HK-2 (cell line): ENCODE results near the gene POTEE.
"Not testable (repeated sequence)": the region's sequence is repeated elsewhere in the genome, so short reads cannot be mapped to it uniquely, and the experiment has no call there.

ENCODE experiments used
- DNase-seq: peaks from one replicate; pipeline ENCODE4 v3.0.0-alpha.2; 2018; ENCODE audit not compliant: unreplicated experiment

The POTEE gene

DNA sequence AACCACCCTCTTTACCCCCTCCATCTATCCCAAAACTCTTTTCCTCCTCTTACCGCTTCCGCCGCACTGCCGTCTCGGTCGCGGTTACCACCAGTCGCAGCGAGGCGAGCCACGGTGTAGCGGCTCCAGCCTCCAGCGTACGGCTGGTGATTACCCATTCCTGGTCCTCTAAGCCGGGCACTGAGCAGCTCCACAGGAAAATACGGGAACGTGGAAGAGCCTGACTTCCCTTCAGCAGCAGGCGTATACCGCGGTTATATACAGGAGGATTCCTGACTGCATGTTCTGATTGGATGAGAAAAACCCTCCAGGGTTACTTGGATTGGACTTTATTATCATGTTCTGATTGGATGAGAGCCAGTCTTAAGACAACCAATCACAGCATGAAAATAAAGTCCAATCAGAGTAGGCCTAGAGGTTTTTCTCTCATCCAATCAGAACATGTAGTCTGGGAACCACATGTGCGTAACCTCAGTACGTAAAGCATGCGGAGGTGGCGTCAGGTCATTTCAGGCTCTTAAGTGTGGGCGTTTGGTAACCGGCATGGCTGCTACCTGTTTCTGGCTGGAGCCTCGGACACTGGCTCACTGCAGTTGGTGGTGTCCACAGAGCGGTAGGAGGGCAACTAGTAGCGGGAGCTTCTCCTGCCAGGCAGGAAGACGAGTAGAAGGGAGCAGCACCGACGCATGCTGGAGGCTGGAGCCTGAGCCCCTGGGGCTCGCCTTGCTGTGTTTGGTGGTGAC is at the start of gene POTEE:
Gene POTEE (plus strand): TSS at position 507 of the 743 bp plus-strand sequence. CDS start 8,867 bp downstream, outside the sequence.
- DNase-seq: not testable (repeated sequence)

DNA sequence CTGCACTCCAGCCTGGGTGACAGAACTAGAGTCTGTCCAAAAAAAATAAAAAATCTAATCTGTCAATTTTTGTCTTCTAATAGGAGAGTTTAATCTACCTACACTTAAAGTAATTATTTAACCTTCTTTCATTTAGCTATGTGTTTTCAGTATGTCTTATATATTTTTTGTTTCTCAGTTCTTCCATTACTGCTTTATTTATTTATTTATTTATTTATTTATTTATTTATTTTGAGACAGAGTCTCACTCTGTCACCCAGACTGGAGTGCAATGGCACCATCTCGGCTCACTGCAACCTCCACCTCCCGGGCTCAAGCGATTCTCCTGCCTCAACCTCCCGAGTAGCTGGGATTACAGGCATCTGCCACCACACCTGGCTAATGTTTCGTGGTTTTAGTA is 43.8 kb upstream of the POTEE start:
- not testable (repeated sequence) for DNase-seq

DNA sequence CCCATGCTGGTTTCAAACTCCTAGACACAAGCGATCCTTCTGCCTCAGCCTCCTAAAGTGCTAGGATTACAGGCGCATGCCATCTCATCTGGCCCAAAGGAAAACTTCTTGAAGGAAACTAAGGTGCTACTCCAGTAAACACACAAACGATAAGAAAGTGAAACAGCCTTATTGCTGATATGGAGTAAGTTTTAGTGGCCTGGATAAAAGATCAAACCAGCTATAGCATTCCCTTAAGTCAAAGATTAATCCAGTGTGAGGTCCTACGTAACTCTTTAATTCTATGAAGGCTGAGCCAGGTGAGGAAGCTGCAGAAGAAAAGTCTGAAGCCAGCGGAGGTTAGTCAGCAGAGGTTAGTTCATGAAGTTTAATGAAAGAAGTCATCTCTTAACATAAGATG is 40.8 kb upstream of the POTEE start:
- no peak for DNase-seq

GRCh38 chr2:131178050-131178449 is 31.3 kb upstream of the POTEE start:
- DNase-seq: not testable (repeated sequence)

DNA sequence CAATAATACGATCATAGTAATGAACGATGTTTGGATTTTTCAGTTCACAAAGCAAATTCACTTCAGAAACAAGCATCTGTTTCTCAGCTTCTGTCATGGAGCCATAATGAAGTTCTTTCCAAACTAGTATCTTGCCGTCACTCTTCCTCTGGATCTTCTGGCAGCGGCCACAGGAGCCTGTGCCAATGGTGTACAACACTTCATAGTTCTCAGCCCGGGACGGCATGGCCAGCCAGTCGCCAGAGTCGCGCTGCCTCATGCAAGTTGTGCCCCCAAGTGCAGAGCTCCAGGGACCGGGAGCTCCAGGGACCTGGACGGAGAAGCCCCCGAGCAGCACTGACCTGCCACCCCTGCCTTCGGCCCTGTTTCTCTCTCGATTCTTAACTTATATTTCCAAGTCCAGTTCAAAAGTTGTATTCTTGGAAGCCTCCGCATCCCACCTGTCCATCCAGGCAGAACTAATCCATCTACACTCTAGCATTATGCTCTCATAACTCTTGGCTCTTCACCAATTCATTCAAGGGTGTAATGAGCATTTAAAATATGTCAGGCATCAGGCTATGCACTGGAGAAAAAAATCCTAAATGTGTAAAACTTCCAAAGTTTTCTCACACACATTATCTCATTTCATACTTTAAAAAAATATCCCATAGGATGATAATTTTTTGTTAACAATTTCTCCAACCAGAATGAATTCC is 30.5 kb upstream of the POTEE start:
- DNase-seq: not testable (repeated sequence)

- not testable (repeated sequence) for DNase-seq
Observed at GRCh38 chr2:131181451-131181850, 27.9 kb upstream of the POTEE start.

DNA sequence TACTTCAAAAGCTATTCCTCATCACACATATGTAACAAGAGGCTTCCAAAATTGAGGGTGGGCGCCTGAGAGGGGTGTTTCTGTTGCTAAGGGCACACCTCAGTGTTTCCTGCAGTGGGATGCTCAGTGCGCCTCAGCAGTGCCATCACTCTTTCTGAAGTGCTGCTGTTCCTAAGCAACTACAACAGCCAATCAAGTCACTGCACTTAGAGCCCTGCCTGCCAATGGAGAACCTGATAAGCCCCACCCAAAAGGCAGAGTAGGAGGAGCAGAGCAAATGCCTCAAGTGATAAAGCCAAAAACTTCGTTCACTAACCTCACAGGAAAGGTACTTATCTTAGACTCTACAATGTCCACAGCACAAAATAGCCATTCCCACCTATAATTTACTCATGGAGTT is 15.9 kb upstream of the POTEE start:
- not testable (repeated sequence) for DNase-seq

DNA sequence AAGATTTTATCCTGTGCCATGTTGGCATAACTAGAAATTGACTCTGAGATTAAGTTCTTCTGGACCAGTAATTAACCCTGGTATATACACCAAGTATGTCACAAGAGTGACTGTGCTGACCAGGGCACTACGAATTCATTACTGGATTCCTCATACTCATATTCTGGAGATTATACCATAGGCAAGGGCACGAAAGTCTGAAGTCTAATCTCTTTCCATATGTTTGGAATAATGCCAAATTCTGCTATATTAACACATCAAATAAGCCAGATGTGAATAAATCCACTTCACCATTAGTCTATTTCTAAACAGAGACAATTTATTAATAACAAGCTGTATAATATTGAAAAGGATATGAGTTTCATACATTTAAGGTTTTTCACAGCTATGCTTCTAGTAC is 13.2 kb upstream of the POTEE start:
- not testable (repeated sequence) for DNase-seq

DNA sequence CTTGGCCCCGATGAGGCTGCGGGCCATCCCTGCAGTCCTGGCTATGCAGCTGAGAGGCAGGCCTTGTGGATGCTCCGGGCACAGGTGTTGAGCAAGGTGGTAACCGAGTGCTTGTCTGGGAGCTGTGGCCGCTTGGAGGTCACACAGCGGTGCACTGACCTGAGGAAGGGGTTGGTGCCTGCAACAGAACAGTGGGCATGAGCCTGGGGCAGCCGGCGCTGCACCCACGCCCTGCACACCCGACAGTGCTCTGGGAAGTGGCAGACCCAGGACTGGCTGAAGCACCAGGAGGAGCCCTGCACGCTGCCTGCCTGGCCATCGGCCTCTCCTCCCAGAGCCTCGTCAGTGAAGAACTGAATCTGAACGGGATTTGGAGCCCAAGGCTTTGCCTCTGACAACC is 8.2 kb upstream of the POTEE start:
- DNase-seq: no peak

DNA sequence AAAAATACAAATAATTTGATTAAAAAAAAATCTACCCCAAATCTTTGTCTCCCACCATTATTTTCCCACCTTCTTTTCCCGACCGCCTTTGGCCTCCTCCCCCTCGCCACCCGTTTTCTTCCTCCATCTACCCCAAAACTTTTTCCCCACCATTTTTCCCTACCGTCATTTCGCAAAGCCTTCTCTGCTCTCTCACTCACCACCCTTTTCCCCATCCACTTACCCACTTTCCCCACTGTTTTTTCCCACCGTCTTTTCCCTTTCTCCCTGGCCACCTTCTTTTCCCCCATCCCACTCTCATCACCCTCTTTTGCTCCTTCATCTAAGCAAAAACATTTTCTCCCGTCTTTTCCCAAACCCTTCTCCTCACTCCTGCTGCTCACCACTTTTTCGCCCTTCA is 1.5 kb upstream of the POTEE start:
- not testable (repeated sequence) for DNase-seq

DNA sequence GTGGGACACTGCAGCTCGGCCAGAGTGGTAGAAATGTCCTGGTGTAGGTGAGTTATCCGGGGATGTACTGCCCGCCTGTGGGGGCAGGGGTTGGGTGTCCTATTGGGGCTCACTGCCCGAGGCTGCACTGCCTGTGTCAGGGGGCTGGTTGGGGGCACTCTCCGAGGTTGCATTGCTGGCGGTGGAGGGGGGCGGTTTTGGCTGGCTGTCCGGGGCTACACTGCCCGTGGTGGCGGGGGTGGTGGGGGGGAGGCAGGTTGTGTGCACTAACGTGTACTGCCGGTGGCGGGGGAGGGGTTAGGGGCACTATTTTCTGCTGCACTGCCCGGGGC is 403 bp downstream of the POTEE start:
- not testable (repeated sequence) for DNase-seq

GRCh38 chr2:131210434-131211211 is 1.3 kb downstream of the POTEE start:
- DNase-seq: not testable (repeated sequence)

- not testable (repeated sequence) for DNase-seq
Observed at GRCh38 chr2:131217238-131217986, 8.1 kb downstream of the POTEE start.

DNA sequence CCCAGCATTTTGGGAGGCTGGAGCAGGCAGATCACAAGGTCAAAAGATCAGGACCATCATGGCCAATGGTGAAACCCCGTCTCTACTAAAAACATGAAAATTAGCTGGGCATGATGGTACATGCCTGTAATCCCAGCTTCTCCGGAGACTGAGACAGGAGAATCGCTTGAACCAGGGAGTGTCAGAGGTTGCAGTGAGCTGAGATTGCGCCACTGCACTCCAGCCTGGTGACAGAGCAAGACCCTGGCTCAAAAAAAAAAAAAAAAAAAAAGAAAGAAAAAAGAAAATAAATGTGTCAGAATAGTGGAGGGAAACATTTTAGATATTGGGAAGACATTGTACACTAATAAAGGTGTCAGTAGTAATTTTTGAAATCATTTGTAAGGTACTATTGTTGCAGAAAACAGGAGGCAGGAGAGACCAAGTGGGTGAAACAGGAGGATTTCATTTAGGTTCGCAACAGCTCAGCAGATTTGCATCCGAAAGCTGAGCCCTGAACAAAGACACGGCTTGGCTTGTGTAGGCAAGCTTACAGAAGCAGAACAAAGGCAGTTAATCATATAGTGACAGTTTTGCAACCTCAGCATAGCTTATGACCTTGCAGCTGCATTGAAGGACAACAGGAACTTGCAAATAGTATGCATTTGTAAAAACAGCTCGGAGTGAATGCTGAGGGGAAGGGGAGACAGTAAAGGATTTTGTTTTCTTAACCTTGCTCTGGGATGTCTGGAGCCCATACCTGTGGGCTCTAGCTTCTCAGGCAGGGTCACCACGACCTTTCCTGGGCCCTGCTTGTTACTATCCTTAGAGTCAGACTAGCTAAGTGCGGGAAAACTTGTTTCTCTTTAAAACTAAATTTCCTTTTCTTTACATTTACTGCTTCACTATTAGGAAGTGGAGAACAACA is 26.5 kb downstream of the POTEE start:
- not testable (repeated sequence) for DNase-seq
